Measurements from ENCODE around the gene PDK2.

PDK2 gene

GRCh38 chr17:50052822-50053653 is 42.1 kb upstream of the PDK2 start:
- Histone ChIP-seq H3K9me3 (replicated peaks; ENCODE audit: insufficient read depth, low read length) (no peaks in the 10 kb centered on the region), H3K27ac (ENCODE audit: low read length) (no peak overlapping the region), H3K79me2 (ENCODE audit: low read length) (peaks cover 11% of the 10 kb centered on the region; the same call in 1 of the 2 replicates), H3F3A (ENCODE audit: insufficient read depth, low read length) (peaks cover 18% of the 10 kb centered on the region), H2AFZ (ENCODE audit: low read length) (no peak overlapping the region), H3K9me2 (replicated peaks; ENCODE audit: insufficient read depth, low read length) (no peaks in the 10 kb centered on the region), H3K4me2 (ENCODE audit: low read depth, low read length) (no peak overlapping the region), H3K36me3 (replicated peaks; ENCODE audit: insufficient read depth, low read length) (no peaks in the 10 kb centered on the region), H3K27me3 (replicated peaks; ENCODE audit: insufficient read depth, low read length) (0 out of 2 replicates have a peak, but pooled peaks cover 4% of the 10 kb centered on the region), H3K4me3 (ENCODE audit: low read length) (no peak overlapping the region), H3K9ac (ENCODE audit: low read length) (no peak overlapping the region), H4K20me1 (ENCODE audit: insufficient read depth, low read length) (no peaks in the 10 kb centered on the region), H3K4me1 (ENCODE audit: low read length) (peaks cover 27% of the 10 kb centered on the region)
- no peak for TF ChIP-seq EZH2phosphoT487 (IDR thresholded peaks at IDR 0.05; ENCODE audit: low read length)
- TF ChIP-seq EZH2 (optimal IDR thresholded peaks at IDR 0.05; ENCODE audit: low read depth, low read length), result no peak
- no peak for TF ChIP-seq CTCF (IDR thresholded peaks at IDR 0.05; ENCODE audit: low read length)
- no peak for DNase-seq

GRCh38 chr17:50053654-50053960 is 41.5 kb upstream of the PDK2 start:
- 0 out of 2 replicates have a peak, but pooled peaks cover 4% of the 10 kb centered on the region for H3K27me3 ChIP-seq (replicated peaks; ENCODE audit: insufficient read depth, low read length)
- no peak overlapping the region for H3K9ac ChIP-seq (ENCODE audit: low read length)
- H3K27ac ChIP-seq (ENCODE audit: low read length), result no peak overlapping the region
- no peak for TF ChIP-seq CTCF (IDR thresholded peaks at IDR 0.05; ENCODE audit: low read length)
- TF ChIP-seq EZH2phosphoT487 (IDR thresholded peaks at IDR 0.05; ENCODE audit: low read length), result no peak
- no peak for TF ChIP-seq EZH2 (optimal IDR thresholded peaks at IDR 0.05; ENCODE audit: low read depth, low read length)
- no peaks in the 10 kb centered on the region for H3K9me2 ChIP-seq (replicated peaks; ENCODE audit: insufficient read depth, low read length)
- H2AFZ ChIP-seq (ENCODE audit: low read length), result no peak overlapping the region
- H3K4me1 ChIP-seq (ENCODE audit: low read length), result peaks cover 27% of the 10 kb centered on the region
- H3K4me3 ChIP-seq (ENCODE audit: low read length), result no peak overlapping the region
- H3F3A ChIP-seq (ENCODE audit: insufficient read depth, low read length), result peaks cover 18% of the 10 kb centered on the region
- no peaks in the 10 kb centered on the region for H4K20me1 ChIP-seq (ENCODE audit: insufficient read depth, low read length)
- H3K9me3 ChIP-seq (replicated peaks; ENCODE audit: insufficient read depth, low read length), result no peaks in the 10 kb centered on the region
- H3K36me3 ChIP-seq (replicated peaks; ENCODE audit: insufficient read depth, low read length), result no peaks in the 10 kb centered on the region
- H3K79me2 ChIP-seq (ENCODE audit: low read length), result peaks cover 14% of the 10 kb centered on the region; the same call in 1 of the 2 replicates
- no peak overlapping the region for H3K4me2 ChIP-seq (ENCODE audit: low read depth, low read length)
- no peak for DNase-seq

GRCh38 chr17:50055055-50055425 is 40.1 kb upstream of the PDK2 start:
- Histone ChIP-seq H3F3A (ENCODE audit: insufficient read depth, low read length) (peaks cover 18% of the 10 kb centered on the region), H3K4me2 (ENCODE audit: low read depth, low read length) (peak overlapping the region; percentile 93), H3K36me3 (replicated peaks; ENCODE audit: insufficient read depth, low read length) (no peaks in the 10 kb centered on the region), H3K4me1 (ENCODE audit: low read length) (peaks cover 32% of the 10 kb centered on the region), H3K27me3 (replicated peaks; ENCODE audit: insufficient read depth, low read length) (no peaks in the 10 kb centered on the region), H3K9me2 (replicated peaks; ENCODE audit: insufficient read depth, low read length) (no peaks in the 10 kb centered on the region), H3K9ac (ENCODE audit: low read length) (peak overlapping the region; percentile 63), H3K9me3 (replicated peaks; ENCODE audit: insufficient read depth, low read length) (no peaks in the 10 kb centered on the region), H3K79me2 (ENCODE audit: low read length) (peaks cover 19% of the 10 kb centered on the region; the same call in 1 of the 2 replicates), H4K20me1 (ENCODE audit: insufficient read depth, low read length) (no peaks in the 10 kb centered on the region), H3K4me3 (ENCODE audit: low read length) (peak overlapping the region; percentile 57), H2AFZ (ENCODE audit: low read length) (peak overlapping the region; percentile 87), H3K27ac (ENCODE audit: low read length) (peak overlapping the region; percentile 84)
- DNase-seq, result peak; percentile 81
- TF ChIP-seq CTCF (IDR thresholded peaks at IDR 0.05; ENCODE audit: low read length) (no peak), EZH2phosphoT487 (IDR thresholded peaks at IDR 0.05; ENCODE audit: low read length) (no peak), EZH2 (optimal IDR thresholded peaks at IDR 0.05; ENCODE audit: low read depth, low read length) (no peak)
